Choroid plexus epithelial cell (primary cell): ENCODE measurements around the gene SMIM14.
"Not testable (repeated sequence)": the region's sequence is repeated elsewhere in the genome, so short reads cannot be mapped to it uniquely, and the experiment has no call there.

Experiments used
- DNase-seq: peaks from one replicate; pipeline ENCODE4 v3.0.0-alpha.2; 2010; ENCODE audit warnings: low read depth
- H3K4me3 ChIP-seq: 2 replicates; pipeline ENCODE4 v1.5.1; 2011; ENCODE audit warnings: low read depth, mild to moderate bottlenecking, control low read depth, low read length, moderate library complexity
- CTCF ChIP-seq: conservative IDR thresholded peaks from 2 replicates; pipeline ENCODE4 v1.5.1; 2011; ENCODE audit warnings: low read depth, mild to moderate bottlenecking, control low read depth, inconsistent platforms, low read length, moderate library complexity

SMIM14 gene

GRCh38 chr4:39525822-39526690, 112.6 kb downstream of the SMIM14 start:
- H3K4me3 ChIP-seq, result peak overlapping the region; percentile 98
- no peak for DNase-seq
- peak; percentile 5 for TF ChIP-seq CTCF

GRCh38 chr4:39524161-39524957, 114.3 kb downstream of the SMIM14 start:
- DNase-seq, result no peak
- TF ChIP-seq CTCF, result no peak
- H3K4me3 ChIP-seq, result peak overlapping the region; percentile 5

- DNase-seq, result no peak
- TF ChIP-seq CTCF, result no peak
- no peak overlapping the region for H3K4me3 ChIP-seq
Measured at GRCh38 chr4:39522068-39522467, 116.6 kb downstream of the SMIM14 start.

GRCh38 chr4:39521253-39521919, 117.3 kb downstream of the SMIM14 start:
- no peak overlapping the region for H3K4me3 ChIP-seq
- DNase-seq, result peak; percentile 69
- no peak for TF ChIP-seq CTCF

- DNase-seq, result no peak
- no peak overlapping the region for H3K4me3 ChIP-seq
- no peak for TF ChIP-seq CTCF
Measured at GRCh38 chr4:39518484-39518883, 120.2 kb downstream of the SMIM14 start.

- no peak for TF ChIP-seq CTCF
- no peak for DNase-seq
- H3K4me3 ChIP-seq, result no peak overlapping the region
Measured at GRCh38 chr4:39516407-39516966, 122.2 kb downstream of the SMIM14 start.

- not testable (repeated sequence) for H3K4me3 ChIP-seq, DNase-seq
Measured at GRCh38 chr4:39515669-39516401, 122.8 kb downstream of the SMIM14 start.
